ENCODE data around the gene ROR1.

ROR1 gene

DNA sequence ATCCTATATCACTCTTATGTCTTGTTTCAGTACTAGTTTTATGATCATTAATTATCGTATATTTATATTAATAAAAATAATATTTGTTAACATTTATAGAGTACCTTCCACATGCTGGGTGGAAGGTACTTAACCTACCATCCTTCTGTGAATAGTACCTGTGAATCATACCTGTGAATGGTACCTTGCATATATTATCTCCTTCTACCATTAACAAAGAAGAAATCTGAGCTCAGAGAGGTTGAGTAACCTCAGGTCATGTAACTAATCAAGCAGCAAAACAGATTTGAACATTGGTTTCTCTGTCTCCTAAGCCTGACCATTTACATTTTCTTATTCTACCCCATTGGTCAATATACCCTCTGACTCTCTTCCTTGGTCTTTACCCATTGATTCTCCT lies 255.2 kb downstream of the ROR1 start:
- no peaks in the 10 kb centered on the region for H3K27me3 Mint-ChIP-seq
- H3K36me3 Mint-ChIP-seq (ENCODE audit: low read depth) = no peaks in the 10 kb centered on the region
- H3K4me3 Mint-ChIP-seq = no peak overlapping the region
- H3K4me1 Mint-ChIP-seq (ENCODE audit: low read depth) = no peaks in the 10 kb centered on the region
- H3K9me3 Mint-ChIP-seq = peaks cover 4% of the 10 kb centered on the region
- H3K27ac Mint-ChIP-seq = no peak overlapping the region

DNA sequence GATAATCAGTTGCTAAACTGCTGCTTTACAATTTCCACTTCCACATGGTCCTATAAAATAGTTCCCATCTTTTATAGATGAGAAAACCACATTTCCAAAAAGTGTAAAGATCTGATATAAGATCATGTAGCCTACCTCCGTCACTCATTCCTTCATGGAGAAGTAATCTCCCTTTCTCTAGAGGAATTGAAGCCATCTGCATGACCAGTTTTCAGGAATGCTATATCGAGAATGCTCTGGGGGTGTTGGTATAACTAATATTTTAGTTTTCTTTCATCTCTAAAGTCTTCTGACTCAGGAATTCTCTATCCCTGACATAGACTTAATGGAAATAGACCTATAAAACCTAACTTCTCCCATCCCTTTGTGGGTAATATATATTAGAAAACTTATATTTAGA lies 256.6 kb downstream of the ROR1 start:
- Mint-ChIP-seq H3K27ac (no peak overlapping the region), H3K27me3 (no peaks in the 10 kb centered on the region), H3K36me3 (ENCODE audit: low read depth) (no peaks in the 10 kb centered on the region), H3K9me3 (peaks cover 4% of the 10 kb centered on the region), H3K4me3 (no peak overlapping the region), H3K4me1 (ENCODE audit: low read depth) (no peaks in the 10 kb centered on the region)

DNA sequence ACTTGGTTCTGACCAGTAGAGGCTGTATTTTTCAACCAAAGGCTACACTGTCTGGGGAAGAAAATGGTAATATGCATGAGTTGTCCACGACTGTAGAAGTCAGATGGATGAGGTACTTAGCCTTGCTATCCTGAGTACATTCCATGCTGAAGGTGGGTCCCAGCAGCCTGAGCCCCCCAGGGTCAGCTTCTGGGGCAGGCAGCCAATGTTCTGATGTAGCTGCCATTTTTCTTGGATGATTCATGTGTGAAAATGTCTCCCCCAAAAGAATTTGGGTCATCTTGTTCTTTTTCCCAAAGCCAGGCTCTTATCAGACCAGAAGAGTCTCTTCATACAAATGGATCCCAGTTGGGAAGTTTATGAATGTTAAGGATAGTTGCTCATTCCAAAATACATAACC lies 257.4 kb downstream of the ROR1 start:
- H3K4me3 Mint-ChIP-seq = no peak overlapping the region
- H3K4me1 Mint-ChIP-seq (ENCODE audit: low read depth) = no peaks in the 10 kb centered on the region
- H3K9me3 Mint-ChIP-seq = peaks cover 4% of the 10 kb centered on the region
- H3K27me3 Mint-ChIP-seq = no peaks in the 10 kb centered on the region
- no peak overlapping the region for H3K27ac Mint-ChIP-seq
- no peaks in the 10 kb centered on the region for H3K36me3 Mint-ChIP-seq (ENCODE audit: low read depth)

DNA sequence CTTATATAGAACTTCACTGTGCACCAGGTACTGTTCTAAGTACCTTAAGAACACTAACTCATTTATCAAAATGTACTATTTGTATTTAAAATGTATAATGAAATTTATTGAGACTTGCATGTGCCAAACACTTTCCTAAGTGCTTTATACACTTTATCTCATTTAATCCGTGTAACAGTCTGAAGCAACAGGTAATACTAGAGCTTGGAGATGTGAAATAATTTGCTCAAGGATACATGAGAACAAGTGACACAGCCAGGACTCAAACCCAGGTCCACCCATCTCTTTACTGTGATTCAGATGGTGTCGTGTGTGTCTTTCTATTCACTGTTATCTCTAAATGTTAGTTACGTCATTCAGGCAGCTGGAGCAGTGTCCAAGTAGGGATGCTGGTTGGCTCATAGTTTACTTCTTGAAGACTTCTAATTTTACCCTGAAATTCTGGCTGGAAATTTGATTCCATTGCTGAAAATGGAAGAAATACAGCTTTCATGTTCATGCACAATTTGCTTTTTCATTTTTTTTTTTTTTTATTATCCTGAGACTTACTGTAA lies 259.9 kb downstream of the ROR1 start:
- Mint-ChIP-seq H3K27me3 (no peaks in the 10 kb centered on the region), H3K9me3 (no peaks in the 10 kb centered on the region), H3K4me3 (no peak overlapping the region), H3K36me3 (ENCODE audit: low read depth) (no peaks in the 10 kb centered on the region), H3K4me1 (ENCODE audit: low read depth) (no peaks in the 10 kb centered on the region), H3K27ac (no peak overlapping the region)

DNA sequence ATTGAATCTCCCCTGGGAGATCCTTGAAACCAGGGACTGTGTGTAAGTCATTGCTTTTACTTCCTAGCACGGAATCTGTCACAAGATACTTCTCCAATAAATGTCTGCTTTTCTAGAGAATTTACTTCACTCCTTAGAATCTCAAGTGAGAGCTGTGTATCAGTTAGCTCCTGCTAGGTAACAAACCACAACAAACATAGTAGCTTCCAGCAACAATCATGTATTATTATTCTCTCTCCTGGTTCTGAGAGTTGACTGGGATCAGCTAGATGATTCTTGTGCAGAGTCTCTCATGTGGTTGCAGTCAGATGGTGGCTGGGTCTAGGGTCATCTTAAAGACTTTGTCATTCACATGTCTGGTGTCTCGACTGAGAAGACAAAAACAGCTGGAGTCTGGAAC lies 262.7 kb downstream of the ROR1 start:
- Mint-ChIP-seq H3K36me3 (ENCODE audit: low read depth) (no peaks in the 10 kb centered on the region), H3K4me1 (ENCODE audit: low read depth) (no peaks in the 10 kb centered on the region), H3K9me3 (no peaks in the 10 kb centered on the region), H3K27me3 (no peaks in the 10 kb centered on the region), H3K27ac (no peak overlapping the region), H3K4me3 (no peak overlapping the region)

DNA sequence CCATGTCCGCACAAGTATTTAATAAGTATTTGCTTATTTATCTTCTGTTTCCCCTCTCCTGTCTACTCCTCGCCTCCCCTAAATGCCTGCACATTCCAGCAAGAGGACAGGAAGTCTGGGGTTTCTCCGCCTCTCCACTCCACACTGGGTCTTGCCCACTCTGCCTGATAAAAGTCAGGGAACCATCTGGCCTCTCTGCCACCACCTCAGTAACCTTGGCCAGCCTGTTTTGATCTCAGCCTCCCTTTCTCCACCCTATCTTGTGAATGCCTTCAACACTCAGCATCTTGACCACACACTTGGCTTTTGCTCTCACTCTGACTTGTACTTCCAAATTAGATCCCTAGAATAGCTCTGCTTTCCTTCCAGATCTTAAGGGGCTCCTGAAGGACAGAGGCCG lies 264.3 kb downstream of the ROR1 start:
- no peaks in the 10 kb centered on the region for H3K27me3 Mint-ChIP-seq
- no peaks in the 10 kb centered on the region for H3K9me3 Mint-ChIP-seq
- H3K4me1 Mint-ChIP-seq (ENCODE audit: low read depth) = no peaks in the 10 kb centered on the region
- H3K4me3 Mint-ChIP-seq = no peak overlapping the region
- H3K36me3 Mint-ChIP-seq (ENCODE audit: low read depth) = no peaks in the 10 kb centered on the region
- no peak overlapping the region for H3K27ac Mint-ChIP-seq

DNA sequence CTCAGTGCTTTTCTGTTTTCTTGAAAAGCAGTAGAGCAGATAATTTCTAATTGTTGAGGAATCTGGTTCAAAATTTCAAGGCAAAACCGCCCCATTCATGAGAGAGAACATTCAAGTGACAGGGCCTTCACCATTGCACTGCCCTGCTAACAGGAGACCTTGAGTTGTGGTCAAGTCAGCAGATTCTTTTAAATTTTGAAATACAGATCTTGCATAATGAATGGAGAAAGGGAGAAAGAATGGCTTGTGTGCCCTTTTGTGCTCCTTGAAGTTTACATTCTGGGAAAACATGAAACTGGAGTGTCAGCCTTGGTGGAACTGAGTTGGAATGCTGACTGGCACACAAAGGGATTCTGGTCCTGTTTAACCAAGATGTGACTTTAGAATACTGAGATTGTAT lies 265.1 kb downstream of the ROR1 start:
- H3K9me3 Mint-ChIP-seq = no peaks in the 10 kb centered on the region
- no peaks in the 10 kb centered on the region for H3K4me1 Mint-ChIP-seq (ENCODE audit: low read depth)
- H3K36me3 Mint-ChIP-seq (ENCODE audit: low read depth) = no peaks in the 10 kb centered on the region
- H3K4me3 Mint-ChIP-seq = no peak overlapping the region
- H3K27me3 Mint-ChIP-seq = no peaks in the 10 kb centered on the region
- no peak overlapping the region for H3K27ac Mint-ChIP-seq

DNA sequence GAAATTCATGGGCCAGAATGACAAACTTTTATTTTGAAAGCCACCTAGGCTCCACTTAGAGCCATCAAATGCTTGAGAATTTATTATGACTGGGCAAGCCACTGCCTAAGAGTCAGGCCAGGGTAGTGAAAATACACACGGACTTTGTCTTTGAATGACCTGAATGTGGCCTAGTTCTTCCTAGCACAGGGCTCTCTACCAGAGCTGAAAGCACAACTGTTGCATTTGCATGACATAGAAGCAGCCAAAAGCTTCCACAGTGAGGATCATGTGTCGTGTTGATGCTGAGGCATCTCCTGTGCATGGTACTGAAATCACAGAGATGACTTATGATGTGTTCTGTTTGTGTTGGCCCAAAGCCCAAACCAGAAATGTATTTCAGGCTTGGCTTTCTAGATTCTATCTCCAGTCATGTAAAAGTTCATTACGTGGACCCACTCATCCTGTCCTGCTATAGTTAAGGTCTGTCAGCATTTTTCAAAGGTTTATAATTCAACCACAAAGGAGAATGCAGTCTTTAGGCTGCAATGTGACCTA lies 265.6 kb downstream of the ROR1 start:
- Mint-ChIP-seq H3K27ac (no peak overlapping the region), H3K9me3 (no peaks in the 10 kb centered on the region), H3K4me3 (no peak overlapping the region), H3K4me1 (ENCODE audit: low read depth) (no peaks in the 10 kb centered on the region), H3K27me3 (no peaks in the 10 kb centered on the region), H3K36me3 (ENCODE audit: low read depth) (no peaks in the 10 kb centered on the region)

DNA sequence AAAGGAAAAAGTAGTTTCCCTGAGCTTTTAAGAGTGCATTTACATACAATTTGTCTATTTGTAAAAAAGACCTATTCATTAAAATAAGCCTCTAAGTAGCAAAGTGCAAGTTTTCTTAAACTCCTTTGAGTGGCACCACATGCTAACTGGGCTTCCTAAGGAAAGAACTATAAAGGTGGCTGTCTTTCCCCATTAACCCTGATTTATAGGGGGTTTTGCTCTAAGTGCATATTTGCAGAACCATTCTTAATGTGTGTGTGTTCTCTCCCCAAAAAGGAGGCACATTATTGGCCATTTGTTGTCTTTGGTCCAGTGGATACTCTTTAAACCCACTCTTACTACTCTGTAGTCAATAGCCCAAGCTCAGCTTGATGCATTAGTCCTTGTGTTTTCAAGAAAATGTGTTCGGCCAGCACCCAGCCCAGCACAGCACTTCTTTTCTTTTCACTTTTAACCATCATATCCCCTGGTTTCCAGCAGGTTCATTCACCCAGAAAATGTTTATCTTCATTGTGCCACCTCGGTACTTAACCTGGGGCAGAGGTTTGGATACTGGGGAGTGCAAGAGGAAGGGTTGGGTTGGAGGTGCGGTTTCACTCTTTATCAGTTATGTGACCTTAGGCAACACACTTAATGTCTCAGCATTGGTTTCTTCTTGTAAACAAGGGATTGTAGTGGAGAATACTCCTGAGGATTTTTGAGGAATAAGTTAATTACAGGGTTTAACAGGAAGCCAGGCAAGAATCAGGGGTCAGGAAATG lies 267.7 kb downstream of the ROR1 start:
- Mint-ChIP-seq H3K27me3 (no peaks in the 10 kb centered on the region), H3K27ac (no peak overlapping the region), H3K36me3 (ENCODE audit: low read depth) (no peaks in the 10 kb centered on the region), H3K9me3 (no peaks in the 10 kb centered on the region), H3K4me3 (no peak overlapping the region), H3K4me1 (ENCODE audit: low read depth) (no peaks in the 10 kb centered on the region)

DNA sequence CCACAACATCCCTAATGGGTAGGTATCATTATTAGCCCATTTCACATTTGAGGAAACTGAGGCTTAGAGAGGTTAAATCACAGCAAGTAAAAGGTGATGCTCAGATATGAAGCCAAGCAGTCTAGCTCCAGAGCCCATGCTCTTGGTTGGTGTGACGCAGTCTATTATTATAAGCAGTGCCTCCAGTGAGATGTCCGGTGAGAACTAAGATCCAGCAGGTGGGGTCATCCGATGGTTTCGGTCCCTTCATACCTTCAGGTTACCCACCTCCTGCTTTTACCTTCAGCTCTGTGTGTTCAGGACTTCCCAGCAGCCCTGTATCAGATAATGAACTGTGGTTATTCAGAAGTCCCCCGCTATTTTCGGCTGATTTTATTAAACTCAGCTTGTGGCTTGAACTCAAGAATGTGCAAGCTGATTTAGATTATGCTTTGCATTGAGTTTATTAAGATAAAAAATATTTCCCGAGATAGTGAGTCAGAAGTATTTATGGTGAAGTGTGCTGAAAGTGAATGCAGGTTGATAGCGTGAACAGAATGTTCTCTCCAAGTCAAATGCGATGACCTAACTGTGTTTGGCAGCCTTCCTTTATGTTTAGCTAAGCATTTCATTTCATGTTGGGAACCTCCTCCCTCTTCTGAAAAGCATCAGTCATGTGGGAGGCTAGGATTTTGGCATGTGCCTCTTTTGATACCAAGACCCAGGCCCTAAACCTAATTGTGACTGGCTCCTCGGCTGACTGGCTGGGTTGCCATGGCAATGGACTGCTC lies 268.7 kb downstream of the ROR1 start:
- H3K27ac Mint-ChIP-seq = no peak overlapping the region
- no peaks in the 10 kb centered on the region for H3K9me3 Mint-ChIP-seq
- H3K4me1 Mint-ChIP-seq (ENCODE audit: low read depth) = no peaks in the 10 kb centered on the region
- no peak overlapping the region for H3K4me3 Mint-ChIP-seq
- H3K27me3 Mint-ChIP-seq = no peaks in the 10 kb centered on the region
- H3K36me3 Mint-ChIP-seq (ENCODE audit: low read depth) = no peaks in the 10 kb centered on the region

DNA sequence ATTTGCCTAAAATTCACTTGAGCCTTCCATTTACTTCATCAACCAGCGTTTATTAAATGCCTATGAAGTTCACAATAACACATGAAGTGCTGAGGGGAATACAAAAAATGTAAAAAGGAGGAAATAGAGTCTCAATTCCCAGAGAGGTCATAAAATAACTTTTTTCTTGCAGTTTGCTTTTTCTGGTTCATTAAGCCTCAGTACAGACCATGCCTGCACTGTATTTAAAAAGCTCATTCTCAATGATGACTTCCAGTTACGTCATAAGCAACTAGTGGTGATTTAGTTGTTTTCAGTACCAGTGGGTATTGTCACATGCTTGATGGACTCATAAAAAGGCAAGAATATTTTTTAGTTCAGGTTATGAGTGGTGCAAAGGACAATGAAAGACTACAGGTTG lies 269.5 kb downstream of the ROR1 start:
- H3K4me3 Mint-ChIP-seq = no peak overlapping the region
- no peaks in the 10 kb centered on the region for H3K4me1 Mint-ChIP-seq (ENCODE audit: low read depth)
- H3K36me3 Mint-ChIP-seq (ENCODE audit: low read depth) = no peaks in the 10 kb centered on the region
- no peaks in the 10 kb centered on the region for H3K9me3 Mint-ChIP-seq
- no peaks in the 10 kb centered on the region for H3K27me3 Mint-ChIP-seq
- no peak overlapping the region for H3K27ac Mint-ChIP-seq

DNA sequence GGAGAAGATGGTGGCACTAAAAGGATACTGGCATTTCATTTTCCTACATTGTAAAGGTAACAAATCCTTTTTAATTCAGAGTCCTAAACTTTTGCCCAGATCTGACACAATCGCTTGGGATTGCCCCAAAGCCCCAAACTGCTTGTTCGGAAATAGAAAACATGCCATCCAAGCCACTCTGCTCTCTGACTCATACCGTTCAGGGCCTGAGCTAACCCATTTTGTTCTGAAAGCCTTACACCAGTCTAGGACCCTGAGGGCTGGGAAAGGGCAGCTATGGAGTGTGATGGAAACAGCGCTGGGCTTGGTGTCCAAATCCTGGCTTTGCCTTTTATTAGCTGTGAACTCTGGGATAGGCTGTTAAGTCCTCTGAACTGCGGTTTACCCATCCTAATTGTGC lies 270.2 kb downstream of the ROR1 start:
- Mint-ChIP-seq H3K27me3 (no peaks in the 10 kb centered on the region), H3K4me3 (no peak overlapping the region), H3K36me3 (ENCODE audit: low read depth) (no peaks in the 10 kb centered on the region), H3K4me1 (ENCODE audit: low read depth) (no peaks in the 10 kb centered on the region), H3K9me3 (no peaks in the 10 kb centered on the region), H3K27ac (no peak overlapping the region)

DNA sequence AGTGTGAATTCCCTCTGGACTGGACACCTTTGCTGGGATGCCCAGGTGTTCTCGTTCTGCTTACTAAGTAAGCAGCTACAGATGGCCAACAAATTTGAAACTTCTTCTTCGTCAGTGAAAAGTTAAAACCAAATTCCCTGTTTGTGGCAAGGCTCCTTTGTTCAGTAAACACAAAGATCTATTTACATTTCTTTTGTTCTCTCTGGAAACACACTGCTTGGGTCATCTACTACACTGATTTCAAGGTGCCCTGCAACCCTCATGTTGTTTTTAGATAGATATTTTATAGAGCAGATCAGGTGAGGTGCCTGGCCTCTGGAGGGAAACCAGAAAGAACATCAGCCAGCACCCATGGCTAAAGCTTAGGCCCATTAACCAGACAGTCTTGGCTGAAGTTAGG lies 272.4 kb downstream of the ROR1 start:
- no peak overlapping the region for H3K27ac Mint-ChIP-seq
- H3K9me3 Mint-ChIP-seq = no peaks in the 10 kb centered on the region
- H3K4me1 Mint-ChIP-seq (ENCODE audit: low read depth) = no peaks in the 10 kb centered on the region
- H3K27me3 Mint-ChIP-seq = peaks cover 5% of the 10 kb centered on the region
- H3K36me3 Mint-ChIP-seq (ENCODE audit: low read depth) = no peaks in the 10 kb centered on the region
- H3K4me3 Mint-ChIP-seq = no peak overlapping the region

DNA sequence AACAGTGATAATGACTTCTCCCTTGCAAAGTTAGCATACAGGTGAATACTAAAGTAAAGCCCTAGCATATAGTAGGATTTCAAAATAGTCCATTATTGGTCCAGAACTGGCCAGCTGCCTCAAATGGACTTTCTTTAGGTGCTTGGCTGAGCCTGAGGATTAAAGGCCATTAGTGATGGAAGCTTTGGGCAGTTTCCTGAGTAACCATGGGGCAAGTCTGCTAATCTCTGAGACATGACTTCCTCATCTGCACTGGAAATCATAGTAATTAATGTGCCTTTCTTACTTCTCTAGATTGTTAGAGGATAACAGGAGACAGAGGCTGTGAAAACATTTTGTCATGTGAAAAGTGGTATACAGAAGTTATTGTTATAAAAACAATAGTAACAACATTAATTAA lies 273.1 kb downstream of the ROR1 start:
- Mint-ChIP-seq H3K4me1 (ENCODE audit: low read depth) (no peaks in the 10 kb centered on the region), H3K4me3 (no peak overlapping the region), H3K27ac (no peak overlapping the region), H3K27me3 (peaks cover 5% of the 10 kb centered on the region), H3K36me3 (ENCODE audit: low read depth) (no peaks in the 10 kb centered on the region), H3K9me3 (no peaks in the 10 kb centered on the region)

DNA sequence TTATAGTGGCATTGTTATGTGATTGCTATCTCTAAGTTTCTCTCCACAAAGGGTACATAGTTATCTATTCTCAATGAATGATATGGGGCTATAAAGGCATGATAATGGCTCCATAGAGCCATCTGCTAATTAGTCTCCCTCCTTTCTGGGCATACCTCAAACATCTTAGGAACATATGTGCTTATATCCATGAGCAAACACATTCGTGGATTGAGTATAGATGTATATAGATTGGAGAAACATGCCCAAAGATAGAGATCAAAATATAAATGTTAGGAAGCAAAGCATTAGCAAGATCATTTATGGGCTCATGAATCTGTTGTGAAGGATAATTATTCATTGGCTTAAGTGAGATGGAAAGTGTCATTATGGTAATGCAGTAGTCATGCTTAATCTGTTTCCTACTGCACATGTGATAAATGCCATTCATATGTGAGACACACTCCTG lies 273.8 kb downstream of the ROR1 start:
- no peak overlapping the region for H3K4me3 Mint-ChIP-seq
- no peaks in the 10 kb centered on the region for H3K4me1 Mint-ChIP-seq (ENCODE audit: low read depth)
- no peaks in the 10 kb centered on the region for H3K9me3 Mint-ChIP-seq
- no peaks in the 10 kb centered on the region for H3K36me3 Mint-ChIP-seq (ENCODE audit: low read depth)
- H3K27me3 Mint-ChIP-seq = peaks cover 5% of the 10 kb centered on the region
- H3K27ac Mint-ChIP-seq = no peak overlapping the region
